Smooth muscle cell (in vitro differentiated cells): ENCODE data around the gene PLEKHA7. TPM values are rescaled to one million over a fixed set of nuclear protein-coding genes. Genes with fewer than 3 reads are reported as not detected.

Source experiments
- DNase-seq: peaks from one replicate; lab custom pipeline; 2025; ENCODE audit not compliant: unreplicated experiment; lab: John Stamatoyannopoulos, UW
- H2AFZ ChIP-seq: fragments of 200-600 bp; sonication (generic); 2 replicates; pipeline ENCODE4 v1.6.0; 2016; ENCODE audit warnings: antibody characterized with exemption, low read depth, mild to moderate bottlenecking
- H3F3A ChIP-seq: fragments of 200-600 bp; sonication (generic); 2 replicates; pipeline ENCODE4 v1.6.0; 2017; ENCODE audit warnings: antibody characterized with exemption, low read depth
- H3K27ac ChIP-seq: fragments of 200-600 bp; sonication (generic); 2 replicates; pipeline ENCODE4 v1.5.1; 2016; ENCODE audit warnings: low read depth, mild to moderate bottlenecking
- H3K27me3 ChIP-seq: fragments of 200-600 bp; sonication (generic); 2 replicates; pipeline ENCODE4 v1.6.1; 2016; ENCODE audit warnings: low read depth, mild to moderate bottlenecking
- H3K36me3 ChIP-seq: fragments of 200-600 bp; sonication (generic); 2 replicates; pipeline ENCODE4 v1.5.1; 2016; ENCODE audit warnings: low read depth
- H3K4me1 ChIP-seq: fragments of 200-600 bp; sonication (generic); 2 replicates; pipeline ENCODE4 v1.5.1; 2016; ENCODE audit warnings: low read depth
- H3K4me2 ChIP-seq: fragments of 200-600 bp; sonication (generic); 2 replicates; pipeline ENCODE4 v1.6.0; 2016; ENCODE audit warnings: mild to moderate bottlenecking
- H3K4me3 ChIP-seq: fragments of 200-600 bp; sonication (generic); 2 replicates; pipeline ENCODE4 v1.5.1; 2016; ENCODE audit warnings: mild to moderate bottlenecking
- H3K79me2 ChIP-seq: fragments of 200-600 bp; sonication (generic); 2 replicates; pipeline ENCODE4 v1.6.0; 2016; ENCODE audit warnings: low read depth, mild to moderate bottlenecking
- H3K9ac ChIP-seq: fragments of 200-600 bp; sonication (generic); 2 replicates; pipeline ENCODE4 v1.6.0; 2016; ENCODE audit warnings: low read depth
- H3K9me3 ChIP-seq: fragments of 200-600 bp; sonication (generic); replicated peaks from 2 replicates; pipeline ENCODE4 v1.5.1; 2016; ENCODE audit warnings: low read depth
- H4K20me1 ChIP-seq: fragments of 200-600 bp; sonication (generic); 2 replicates; pipeline ENCODE4 v1.6.0; 2016; ENCODE audit warnings: low read depth
- WGBS: methylation state at CpG from one replicate; pipeline ENCODE4 v1.1.7; 2016; ENCODE audit warnings: low lambda C conversion rate; 5-methylcytosine and 5-hydroxymethylcytosine counted together
- polyA plus RNA-seq: library from polyadenylated mRNA; unstranded; fragments of >200 nt; fragmentation: Nextera tagmentation; extraction: Ambion mirVana; gene quantifications from 2 replicates; pipeline ENCODE4 v1.2.1, GENCODE V29; 2016
- total RNA-seq: library from RNA; depleted of rRNA; stranded (reverse); fragments of >200 nt; gene quantifications from 2 replicates; pipeline ENCODE4 v1.2.3, GENCODE V29; 2014
- TF ChIP-seq, protein P1 (sequence below): fragments of 200-600 bp; sonication (generic); IDR thresholded peaks from 2 replicates; pipeline ENCODE4 v1.5.1; 2017; ENCODE audit warnings: borderline replicate concordance, mild to moderate bottlenecking, antibody characterized with exemption; ENCODE audit not compliant: insufficient read depth, poor library complexity, severe bottlenecking

Gene PLEKHA7
- total and polyA plus RNA-seq, 2 experiments from 2014 or later: 0.19 to 22.2 TPM

DNA sequence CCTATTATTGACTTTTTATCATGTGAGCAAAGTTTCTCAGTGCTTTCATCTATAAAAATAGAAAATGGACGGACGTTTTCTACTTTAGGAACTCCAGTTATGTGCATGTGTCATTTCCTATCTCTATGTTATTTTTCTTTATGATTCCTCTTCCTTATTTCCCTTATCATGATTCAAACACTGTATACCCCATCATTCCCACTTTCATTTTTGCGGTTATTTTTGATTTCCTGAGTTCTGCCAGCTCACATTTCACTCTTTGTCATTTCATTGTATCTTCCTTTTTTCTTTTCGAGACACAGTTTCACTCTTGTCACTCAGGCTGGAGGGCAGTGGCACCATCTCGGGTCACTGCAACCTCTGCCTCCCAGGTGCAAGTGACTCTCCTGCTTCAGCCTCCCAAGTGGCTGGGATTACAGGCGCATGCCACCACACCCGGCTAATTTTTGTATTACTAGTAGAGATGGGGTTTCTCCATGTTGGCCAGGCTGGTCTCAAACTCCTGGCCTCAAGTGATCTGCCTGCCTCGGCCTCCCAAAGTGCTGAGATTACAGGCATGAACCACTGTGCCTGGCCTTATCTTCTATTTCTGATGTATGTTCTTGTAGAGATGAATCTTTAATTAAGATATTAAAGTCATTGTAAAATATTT, 254.2 kb downstream of the PLEKHA7 start:
- Histone ChIP-seq H3K9ac (no peak overlapping the region), H3F3A (peaks cover 10% of the 10 kb centered on the region), H3K27ac (no peak overlapping the region), H3K4me2 (no peak overlapping the region), H4K20me1 (no peaks in the 10 kb centered on the region), H3K9me3 (no peaks in the 10 kb centered on the region), H3K4me3 (no peak overlapping the region), H3K27me3 (no peaks in the 10 kb centered on the region), H3K79me2 (no peaks in the 10 kb centered on the region), H3K36me3 (peaks cover 11% of the 10 kb centered on the region), H2AFZ (no peak overlapping the region), H3K4me1 (no peaks in the 10 kb centered on the region)
- no peak for DNase-seq
- TF ChIP-seq, protein P1, sequence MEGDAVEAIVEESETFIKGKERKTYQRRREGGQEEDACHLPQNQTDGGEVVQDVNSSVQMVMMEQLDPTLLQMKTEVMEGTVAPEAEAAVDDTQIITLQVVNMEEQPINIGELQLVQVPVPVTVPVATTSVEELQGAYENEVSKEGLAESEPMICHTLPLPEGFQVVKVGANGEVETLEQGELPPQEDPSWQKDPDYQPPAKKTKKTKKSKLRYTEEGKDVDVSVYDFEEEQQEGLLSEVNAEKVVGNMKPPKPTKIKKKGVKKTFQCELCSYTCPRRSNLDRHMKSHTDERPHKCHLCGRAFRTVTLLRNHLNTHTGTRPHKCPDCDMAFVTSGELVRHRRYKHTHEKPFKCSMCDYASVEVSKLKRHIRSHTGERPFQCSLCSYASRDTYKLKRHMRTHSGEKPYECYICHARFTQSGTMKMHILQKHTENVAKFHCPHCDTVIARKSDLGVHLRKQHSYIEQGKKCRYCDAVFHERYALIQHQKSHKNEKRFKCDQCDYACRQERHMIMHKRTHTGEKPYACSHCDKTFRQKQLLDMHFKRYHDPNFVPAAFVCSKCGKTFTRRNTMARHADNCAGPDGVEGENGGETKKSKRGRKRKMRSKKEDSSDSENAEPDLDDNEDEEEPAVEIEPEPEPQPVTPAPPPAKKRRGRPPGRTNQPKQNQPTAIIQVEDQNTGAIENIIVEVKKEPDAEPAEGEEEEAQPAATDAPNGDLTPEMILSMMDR: no peak
- 89% methylated on average over 8 of the region's 8 CpGs for WGBS

DNA sequence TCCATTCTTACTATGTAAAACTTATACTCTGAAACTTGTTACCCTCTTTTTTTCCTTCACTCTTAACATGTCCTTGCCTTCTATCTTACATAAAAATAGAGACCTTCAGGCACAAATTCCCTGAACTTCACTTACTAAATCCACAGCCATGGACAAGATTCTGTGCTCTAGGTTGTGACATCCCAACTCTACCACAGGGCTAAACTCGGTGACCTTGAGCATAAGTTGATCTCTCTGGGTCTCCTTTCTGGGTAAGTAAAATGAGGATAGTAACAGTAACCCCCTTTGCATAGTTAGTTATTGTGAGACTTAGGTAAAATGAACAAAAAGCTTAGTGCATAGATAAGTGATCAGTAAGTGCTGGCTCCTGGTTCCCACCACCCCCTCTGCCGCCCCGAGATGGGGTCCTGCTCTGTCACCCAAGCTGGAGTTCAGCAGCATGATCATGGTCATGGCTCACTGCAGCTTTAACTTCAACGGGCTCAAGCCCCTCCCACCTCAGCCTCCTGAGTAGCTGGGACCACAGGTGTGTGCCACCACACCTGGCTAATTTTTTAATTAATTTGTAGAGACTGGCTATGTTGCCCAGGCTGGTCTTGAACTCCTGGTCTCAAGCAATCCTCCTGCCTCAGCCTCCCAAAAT, 255.7 kb downstream of the PLEKHA7 start:
- Histone ChIP-seq H3K27ac (no peak overlapping the region), H3K79me2 (no peaks in the 10 kb centered on the region), H3K4me3 (no peak overlapping the region), H3K9me3 (no peaks in the 10 kb centered on the region), H4K20me1 (peaks cover 8% of the 10 kb centered on the region), H3K4me1 (no peaks in the 10 kb centered on the region), H2AFZ (no peak overlapping the region), H3F3A (peaks cover 10% of the 10 kb centered on the region), H3K4me2 (no peak overlapping the region), H3K36me3 (peaks cover 23% of the 10 kb centered on the region), H3K9ac (no peak overlapping the region), H3K27me3 (no peaks in the 10 kb centered on the region)
- WGBS: 97% methylated on average over 4 of the region's 4 CpGs
- TF ChIP-seq, protein P1: no peak
- DNase-seq: no peak

DNA sequence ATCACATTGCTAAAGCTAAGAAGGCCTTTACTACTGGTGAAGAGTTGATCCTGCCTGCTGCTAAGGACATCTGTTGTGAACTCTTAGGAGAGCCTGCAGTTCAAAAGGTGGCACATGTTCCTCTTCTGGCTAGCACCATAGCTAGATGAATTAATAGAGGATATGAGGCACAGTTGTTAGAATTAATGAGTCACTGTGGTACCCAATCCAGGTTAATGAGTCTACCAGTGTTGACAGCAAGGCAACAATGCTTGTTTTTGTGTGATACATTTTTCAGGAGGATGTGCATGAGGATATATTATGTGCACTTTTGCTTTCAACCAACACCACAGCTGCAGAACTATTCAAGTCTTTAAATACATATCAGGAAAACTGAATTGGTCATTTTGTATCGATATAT, 263.8 kb downstream of the PLEKHA7 start:
- Histone ChIP-seq H3F3A (peaks cover 4% of the 10 kb centered on the region), H3K36me3 (peaks cover 46% of the 10 kb centered on the region), H3K4me2 (no peak overlapping the region), H3K79me2 (peaks cover 33% of the 10 kb centered on the region), H3K4me3 (no peak overlapping the region), H3K9ac (no peak overlapping the region), H3K4me1 (no peaks in the 10 kb centered on the region), H3K27ac (no peak overlapping the region), H4K20me1 (peaks cover 87% of the 10 kb centered on the region), H3K27me3 (no peaks in the 10 kb centered on the region), H3K9me3 (no peaks in the 10 kb centered on the region), H2AFZ (no peak overlapping the region)
- WGBS: 34% methylated on average over 1 of the region's 1 CpG
- DNase-seq: no peak
- TF ChIP-seq, protein P1: no peak
